Ovary (tissue), 3 donors: Measurements from ENCODE around the gene ZBTB47.

Source experiments
- CTCF ChIP-seq, 3 donors: fragments of 450-650 bp in 2 of 3; fragments of 200-600 bp in 1 of 3; IDR thresholded peaks; one replicate each; pipeline versions ENCODE4 v1.5.1 to v1.8.0; 2016 to 2022; ENCODE audit warnings: antibody characterized with exemption in 3 of 3, mild to moderate bottlenecking in 1 of 3
- EP300 ChIP-seq: sonication (generic); formaldehyde crosslinking; IDR thresholded peaks from one replicate; pipeline ENCODE4 v1.6.1; 2017; ENCODE audit warnings: antibody characterized with exemption
- donor health status: DM: no; HTN: no; CAD: no.

GRCh38 chr3:42653560-42654330 is at the start of gene ZBTB47:
- TF ChIP-seq CTCF (IDR thresholded peaks at IDR 0.05) (no peak), EP300 (no peak)
